Skin epidermis (tissue), 12 donors: Measurements from ENCODE around the gene TAMM41.

ENCODE experiments used
- H3K27ac ChIP-seq, 21 experiments: fragments of 200-600 bp; sonication (generic) in 11 of 21; one replicate each; pipeline ENCODE4 v1.5.0; 2020; ENCODE audit warnings: mild to moderate bottlenecking in 3 of 21, inconsistent platforms in 2 of 21, moderate library complexity in 2 of 21
- H3K4me3 ChIP-seq, 7 experiments: fragments of 200-600 bp; sonication (generic) in 2 of 7; one replicate each; pipeline ENCODE4 v1.5.0; 2020; ENCODE audit warnings: inconsistent platforms in 2 of 7, mild to moderate bottlenecking in 2 of 7, moderate library complexity in 1 of 7

Gene TAMM41

GRCh38 chr3:11819146-11819689 lies 27.5 kb downstream of the TAMM41 start:
- no peak overlapping the region for H3K4me3 ChIP-seq

GRCh38 chr3:11818033-11818432 lies 28.7 kb downstream of the TAMM41 start:
- Histone ChIP-seq H3K4me3 (no peak overlapping the region), H3K27ac (no peak overlapping the region)

More at GRCh38 chr3:11819146-11819689, 27.5 kb downstream of the TAMM41 start:
- no peak overlapping the region for H3K27ac ChIP-seq

- H3K4me3 ChIP-seq: no peak overlapping the region
- no peak overlapping the region for H3K27ac ChIP-seq
Measured at GRCh38 chr3:11815111-11815510, 31.6 kb downstream of the TAMM41 start.

GRCh38 chr3:11814663-11815062 lies 32.0 kb downstream of the TAMM41 start:
- Histone ChIP-seq H3K27ac (no peak overlapping the region), H3K4me3 (no peak overlapping the region)

GRCh38 chr3:11810276-11810675 lies 36.4 kb downstream of the TAMM41 start:
- no peak overlapping the region for H3K27ac ChIP-seq

GRCh38 chr3:11808231-11808630 lies 38.5 kb downstream of the TAMM41 start:
- Histone ChIP-seq H3K27ac (peak overlapping the region in 6 of 21 experiments; percentile 17 to 63 (median 41)), H3K4me3 (no peak overlapping the region)

More at GRCh38 chr3:11810276-11810675, 36.4 kb downstream of the TAMM41 start:
- no peak overlapping the region for H3K4me3 ChIP-seq

GRCh38 chr3:11807686-11808085 lies 39.0 kb downstream of the TAMM41 start:
- H3K4me3 ChIP-seq: no peak overlapping the region
- peak overlapping the region in 7 of 21 experiments; percentile 17 to 63 (median 33) for H3K27ac ChIP-seq

GRCh38 chr3:11805716-11806115 lies 41.0 kb downstream of the TAMM41 start:
- no peak overlapping the region for H3K4me3 ChIP-seq
- peak overlapping the region in 2 of 21 experiments; percentile 27 to 31 for H3K27ac ChIP-seq

- Histone ChIP-seq H3K4me3 (no peak overlapping the region), H3K27ac (peak overlapping the region in 1 of 21 experiments; percentile 27)
Measured at GRCh38 chr3:11803977-11804892, 42.5 kb downstream of the TAMM41 start.

GRCh38 chr3:11799791-11800190 lies 46.9 kb downstream of the TAMM41 start:
- Histone ChIP-seq H3K4me3 (no peak overlapping the region), H3K27ac (no peak overlapping the region)

- H3K27ac ChIP-seq: peak overlapping the region in 17 of 21 experiments; percentile 8 to 74 (median 49)
- H3K4me3 ChIP-seq: no peak overlapping the region
Measured at GRCh38 chr3:11794927-11795326, 51.8 kb downstream of the TAMM41 start.

GRCh38 chr3:11791339-11792200 lies 55.1 kb downstream of the TAMM41 start:
- no peak overlapping the region for H3K4me3 ChIP-seq
- H3K27ac ChIP-seq: peak overlapping the region in 17 of 21 experiments; percentile 10 to 68 (median 41)

GRCh38 chr3:11789412-11789811 lies 57.3 kb downstream of the TAMM41 start:
- no peak overlapping the region for H3K27ac ChIP-seq
- no peak overlapping the region for H3K4me3 ChIP-seq

GRCh38 chr3:11784971-11785377 lies 61.7 kb downstream of the TAMM41 start:
- H3K4me3 ChIP-seq: no peak overlapping the region
- H3K27ac ChIP-seq: peak overlapping the region in 3 of 21 experiments; percentile 5 to 74 (median 19)

- no peak overlapping the region for H3K4me3 ChIP-seq
- peak overlapping the region in 8 of 21 experiments; percentile 9 to 71 (median 56) for H3K27ac ChIP-seq
Measured at GRCh38 chr3:11780341-11780740, 66.3 kb downstream of the TAMM41 start.

- H3K4me3 ChIP-seq: no peak overlapping the region
- H3K27ac ChIP-seq: peak overlapping the region in 11 of 21 experiments; percentile 4 to 71 (median 25)
Measured at GRCh38 chr3:11779626-11780025, 67.1 kb downstream of the TAMM41 start.

- no peak overlapping the region for H3K27ac ChIP-seq
- H3K4me3 ChIP-seq: no peak overlapping the region
Measured at GRCh38 chr3:11778248-11778647, 68.4 kb downstream of the TAMM41 start.

GRCh38 chr3:11776346-11776745 lies 70.3 kb downstream of the TAMM41 start:
- Histone ChIP-seq H3K27ac (peak overlapping the region in 3 of 21 experiments; percentile 5 to 20 (median 9)), H3K4me3 (no peak overlapping the region)

GRCh38 chr3:11775493-11775892 lies 71.2 kb downstream of the TAMM41 start:
- H3K4me3 ChIP-seq: no peak overlapping the region
- H3K27ac ChIP-seq: peak overlapping the region in 5 of 21 experiments; percentile 9 to 53 (median 46)
